CD4-positive, alpha-beta T cell treated with Interleukin-10 for 1 hour (primary cell): ENCODE results near the gene GNB1.

ENCODE experiments used
- DNase-seq: peaks from one replicate; pipeline ENCODE4 v3.0.0-alpha.2; 2020

The GNB1 gene

GRCh38 chr1:1779691-1780597, 110.9 kb downstream of the GNB1 start:
- peak; percentile 75 for DNase-seq

GRCh38 chr1:1779320-1779675, 111.6 kb downstream of the GNB1 start:
- no peak for DNase-seq

- peak; percentile 87 for DNase-seq
Observed at GRCh38 chr1:1778663-1779319, 112.1 kb downstream of the GNB1 start.

- peak; percentile 81 for DNase-seq
Observed at GRCh38 chr1:1777950-1778662, 112.8 kb downstream of the GNB1 start, which contains the start of gene NADK. Gene NADK (minus strand): TSS chr1:1778470. CDS start chr1:1765406, 13,064 bp downstream.

- no peak for DNase-seq
Observed at GRCh38 chr1:1777583-1777899, 113.3 kb downstream of the GNB1 start.

GRCh38 chr1:1776672-1777582, 114.0 kb downstream of the GNB1 start:
- DNase-seq, result no peak

GRCh38 chr1:1775327-1776226, 115.3 kb downstream of the GNB1 start:
- no peak for DNase-seq

GRCh38 chr1:1773874-1774273, 117.0 kb downstream of the GNB1 start:
- no peak for DNase-seq

- DNase-seq, result no peak
Observed at GRCh38 chr1:1771096-1771495, 119.8 kb downstream of the GNB1 start.

- no peak for DNase-seq
Observed at GRCh38 chr1:1770102-1770501, 120.8 kb downstream of the GNB1 start.

GRCh38 chr1:1768249-1768992, 122.5 kb downstream of the GNB1 start:
- DNase-seq, result no peak

GRCh38 chr1:1764876-1765470, 125.9 kb downstream of the GNB1 start:
- DNase-seq, result no peak

- peak; percentile 24 for DNase-seq
Observed at GRCh38 chr1:1763657-1764621, 126.9 kb downstream of the GNB1 start.

GRCh38 chr1:1761504-1762376, 129.1 kb downstream of the GNB1 start:
- no peak for DNase-seq

GRCh38 chr1:1760715-1761114, 130.2 kb downstream of the GNB1 start:
- no peak for DNase-seq

- no peak for DNase-seq
Observed at GRCh38 chr1:1760345-1760650, 130.6 kb downstream of the GNB1 start.

GRCh38 chr1:1759456-1760344, 131.2 kb downstream of the GNB1 start:
- DNase-seq, result no peak
